ENCODE data around the gene LMTK3.
"Not testable (repeated sequence)": the region's sequence is repeated elsewhere in the genome, so short reads cannot be mapped to it uniquely, and the experiment has no call there.

The LMTK3 gene

DNA sequence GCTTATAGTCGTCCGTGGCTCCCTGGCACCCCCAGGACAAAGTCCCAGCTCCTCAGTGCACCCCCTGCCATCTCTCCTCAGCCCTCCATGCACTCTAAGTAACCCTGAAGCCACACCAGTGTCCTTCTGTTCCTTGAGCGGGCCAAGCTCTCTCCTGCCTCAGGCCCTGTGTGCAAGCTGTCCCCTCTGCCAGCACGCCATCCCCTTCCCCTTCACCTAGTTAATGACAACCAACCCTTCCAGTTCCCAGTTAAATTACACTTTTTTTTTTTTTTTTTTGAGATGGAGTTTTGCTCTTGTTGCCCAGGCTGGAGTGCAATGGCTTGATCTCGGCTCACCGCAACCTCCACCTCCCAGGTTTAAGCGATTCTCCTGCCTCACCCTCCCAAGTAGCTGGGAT lies 23.2 kb downstream of the LMTK3 start:
- not testable (repeated sequence) for DNase-seq (ENCODE audit: low read depth in 2 of 2)

DNA sequence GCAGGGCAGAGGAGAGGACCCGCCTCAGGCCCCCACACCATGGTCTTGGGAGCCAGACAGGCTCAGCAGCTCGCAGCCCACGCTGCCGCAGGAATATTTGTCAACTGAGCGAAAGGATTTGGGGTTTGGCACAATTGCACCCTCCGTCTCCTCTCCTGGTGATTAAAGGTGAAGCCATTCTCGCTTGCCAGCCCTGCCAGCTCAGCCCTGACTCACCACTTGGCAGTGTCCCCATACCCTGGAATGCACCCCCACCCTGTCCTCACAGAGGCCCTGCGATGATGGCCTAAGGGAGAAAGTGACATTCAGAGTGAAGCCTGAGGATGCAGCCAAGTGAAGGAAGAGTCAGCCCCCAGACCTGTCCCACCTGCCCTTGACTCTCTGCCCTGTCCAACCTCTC lies 23.7 kb downstream of the LMTK3 start:
- DNase-seq (ENCODE audit: low read depth in 2 of 2), result no peak

DNA sequence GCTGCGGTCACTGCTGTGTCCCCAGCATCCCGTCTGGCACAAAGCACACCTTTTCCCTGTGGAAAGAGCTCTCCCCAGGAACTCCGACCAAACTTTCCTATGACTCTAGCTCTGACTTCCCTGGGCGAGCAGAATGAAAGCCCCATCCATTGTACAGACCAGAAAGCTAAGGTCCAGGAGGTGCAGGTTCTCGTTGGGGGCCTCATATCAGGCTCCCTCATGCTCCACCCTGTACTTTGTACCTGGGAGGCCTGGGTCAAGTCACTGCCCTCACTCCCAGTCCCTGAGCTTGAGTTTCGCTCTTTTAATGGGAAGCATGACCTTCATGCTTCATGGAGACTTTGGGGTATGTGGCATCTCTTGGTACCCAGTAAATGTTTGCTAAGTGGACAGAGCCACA lies 24.1 kb downstream of the LMTK3 start:
- DNase-seq (ENCODE audit: low read depth in 2 of 2), result no peak

DNA sequence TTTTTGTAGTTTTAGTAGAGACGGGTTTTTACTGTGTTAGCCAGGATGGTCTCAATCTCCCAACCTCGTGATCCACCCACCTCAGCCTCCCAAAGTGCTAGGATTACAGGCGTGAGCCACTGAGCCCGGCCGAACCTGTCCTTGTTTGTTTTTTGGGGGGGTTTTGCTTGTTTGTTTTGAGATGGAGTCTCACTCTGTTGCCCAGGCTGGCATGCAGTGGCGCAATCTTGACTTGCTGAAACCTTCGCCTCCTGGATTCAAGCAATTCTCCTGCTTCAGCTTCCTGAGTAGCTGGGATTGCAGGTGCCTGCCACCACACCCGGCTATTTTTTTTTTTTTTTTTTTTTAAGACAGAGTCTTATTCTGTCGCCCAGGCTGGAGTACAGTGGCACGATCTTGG lies 24.9 kb downstream of the LMTK3 start:
- DNase-seq (ENCODE audit: low read depth in 2 of 2), result not testable (repeated sequence)

DNA sequence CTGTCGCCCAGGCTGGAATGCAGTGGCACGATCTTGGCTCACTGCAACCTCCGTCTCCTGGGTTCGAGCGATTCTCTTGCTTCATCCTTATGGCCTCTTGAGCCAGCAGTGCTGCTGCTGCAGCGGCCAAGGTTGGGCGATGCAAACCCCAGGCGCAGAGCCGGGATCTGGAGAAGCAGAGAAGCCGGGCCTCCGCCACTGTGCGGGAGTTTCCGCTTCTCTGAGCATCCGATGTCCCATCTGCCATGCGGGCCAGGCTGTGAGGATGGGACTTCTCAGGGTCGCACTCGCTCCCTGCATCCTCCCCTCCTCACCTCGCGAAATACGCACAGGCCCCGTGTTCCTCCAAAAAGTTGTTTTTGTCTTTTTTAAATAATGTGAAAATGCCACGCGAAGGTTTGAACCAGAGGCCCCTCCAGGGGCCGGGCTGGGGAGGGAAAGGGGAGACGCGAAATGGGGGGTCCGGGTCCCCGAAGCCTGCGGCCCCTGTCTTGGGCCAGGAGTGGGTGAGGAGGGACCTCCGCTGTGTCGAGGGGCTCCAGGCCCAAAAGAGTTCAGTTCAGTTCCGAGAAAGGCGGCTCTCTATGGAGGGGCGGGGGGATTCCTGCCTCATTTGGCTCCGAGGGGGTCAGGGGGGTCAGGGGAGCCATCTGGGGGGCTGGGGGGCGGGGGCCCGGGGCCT lies 26.6 kb downstream of the LMTK3 start:
- DNase-seq (ENCODE audit: low read depth in 2 of 2), result no peak

DNA sequence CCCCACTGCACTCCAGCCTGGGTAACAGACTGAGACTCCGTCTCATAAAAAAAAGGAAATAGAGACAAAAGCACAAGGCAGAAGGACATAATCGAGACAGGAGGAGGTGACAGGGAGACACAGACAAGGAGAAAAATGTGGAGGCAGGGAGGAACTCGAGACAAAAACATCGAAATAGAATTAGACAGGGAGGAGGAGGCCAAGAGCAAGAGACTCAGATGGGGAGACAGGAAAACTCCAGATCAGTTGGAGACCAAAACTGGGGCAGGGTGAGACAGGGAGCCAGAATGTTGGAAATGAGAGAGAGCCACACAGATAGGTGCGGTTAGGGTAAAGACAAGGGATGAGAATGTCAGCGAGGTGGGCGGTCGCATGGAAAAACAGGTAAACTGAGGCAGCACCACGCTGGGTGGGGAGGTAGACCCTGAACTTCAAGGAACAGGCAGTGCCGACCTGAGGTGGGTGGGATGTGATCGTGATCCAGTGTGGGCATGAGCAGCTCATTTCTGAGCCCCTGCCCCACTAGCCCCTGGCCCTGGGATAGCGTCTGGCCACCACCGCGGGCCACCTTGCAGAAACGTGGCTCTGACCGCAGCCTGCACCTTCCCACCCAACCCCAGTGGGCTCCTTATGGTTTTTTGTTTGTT lies 27.3 kb downstream of the LMTK3 start:
- no peak for DNase-seq (ENCODE audit: low read depth in 2 of 2)

DNA sequence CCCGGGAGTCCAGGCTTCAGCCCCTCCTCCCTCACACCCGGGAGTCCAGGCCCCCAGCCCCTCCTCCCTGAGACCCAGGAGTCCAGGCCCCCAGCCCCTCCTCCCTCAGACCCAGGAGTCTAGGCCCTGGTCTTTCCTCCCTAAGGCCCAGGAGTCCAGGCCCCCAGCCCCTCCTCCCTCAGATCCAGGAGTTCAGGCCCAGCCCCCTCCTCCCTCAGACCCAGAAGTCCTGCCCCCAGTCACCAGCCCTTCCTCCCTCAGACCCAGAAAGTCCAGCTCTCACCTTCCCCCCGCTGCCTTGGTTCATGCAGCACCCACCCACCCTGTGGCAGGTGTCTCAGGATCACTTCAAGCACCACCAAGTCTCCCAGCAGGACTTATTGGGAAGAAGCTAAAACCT lies 28.3 kb downstream of the LMTK3 start:
- no peak for DNase-seq (ENCODE audit: low read depth in 2 of 2)

DNA sequence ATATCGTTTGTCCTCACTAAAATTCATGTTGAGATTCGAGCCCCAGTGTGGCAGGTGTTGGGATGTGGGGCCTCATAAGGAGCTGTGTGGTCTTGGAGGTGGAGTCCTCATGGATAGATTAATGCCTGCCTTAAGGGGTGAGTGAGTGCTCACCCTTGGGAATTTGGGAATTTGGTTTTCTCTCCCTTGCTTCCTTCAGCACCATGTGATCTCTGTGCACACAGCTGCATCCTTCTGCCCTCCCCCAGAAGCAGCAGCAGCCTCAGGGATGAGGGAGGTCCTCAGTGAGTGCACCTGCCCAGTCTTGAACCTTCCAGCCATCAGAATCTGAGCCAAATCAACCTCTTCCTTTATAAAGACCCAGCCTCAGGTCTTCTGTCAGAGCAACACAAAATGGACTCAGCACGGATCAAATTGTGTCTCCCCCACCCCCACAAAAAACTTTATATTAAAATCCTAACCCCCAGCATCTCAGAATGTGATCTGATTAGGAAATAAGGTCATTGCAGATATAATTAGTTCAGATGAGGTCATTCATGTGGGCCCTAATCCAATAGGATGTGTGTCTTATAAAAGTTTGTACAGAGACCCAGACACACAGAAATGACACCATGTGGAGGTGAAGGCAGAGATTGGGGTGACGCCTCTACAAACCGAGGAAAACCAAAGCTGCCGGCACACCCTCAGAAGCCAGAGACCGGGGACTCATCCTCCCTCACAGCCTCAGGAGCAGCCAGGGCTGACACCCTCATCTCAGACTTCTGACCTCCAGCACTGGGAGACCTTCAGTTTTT lies 29.6 kb downstream of the LMTK3 start:
- DNase-seq (ENCODE audit: low read depth in 2 of 2), result no peak

DNA sequence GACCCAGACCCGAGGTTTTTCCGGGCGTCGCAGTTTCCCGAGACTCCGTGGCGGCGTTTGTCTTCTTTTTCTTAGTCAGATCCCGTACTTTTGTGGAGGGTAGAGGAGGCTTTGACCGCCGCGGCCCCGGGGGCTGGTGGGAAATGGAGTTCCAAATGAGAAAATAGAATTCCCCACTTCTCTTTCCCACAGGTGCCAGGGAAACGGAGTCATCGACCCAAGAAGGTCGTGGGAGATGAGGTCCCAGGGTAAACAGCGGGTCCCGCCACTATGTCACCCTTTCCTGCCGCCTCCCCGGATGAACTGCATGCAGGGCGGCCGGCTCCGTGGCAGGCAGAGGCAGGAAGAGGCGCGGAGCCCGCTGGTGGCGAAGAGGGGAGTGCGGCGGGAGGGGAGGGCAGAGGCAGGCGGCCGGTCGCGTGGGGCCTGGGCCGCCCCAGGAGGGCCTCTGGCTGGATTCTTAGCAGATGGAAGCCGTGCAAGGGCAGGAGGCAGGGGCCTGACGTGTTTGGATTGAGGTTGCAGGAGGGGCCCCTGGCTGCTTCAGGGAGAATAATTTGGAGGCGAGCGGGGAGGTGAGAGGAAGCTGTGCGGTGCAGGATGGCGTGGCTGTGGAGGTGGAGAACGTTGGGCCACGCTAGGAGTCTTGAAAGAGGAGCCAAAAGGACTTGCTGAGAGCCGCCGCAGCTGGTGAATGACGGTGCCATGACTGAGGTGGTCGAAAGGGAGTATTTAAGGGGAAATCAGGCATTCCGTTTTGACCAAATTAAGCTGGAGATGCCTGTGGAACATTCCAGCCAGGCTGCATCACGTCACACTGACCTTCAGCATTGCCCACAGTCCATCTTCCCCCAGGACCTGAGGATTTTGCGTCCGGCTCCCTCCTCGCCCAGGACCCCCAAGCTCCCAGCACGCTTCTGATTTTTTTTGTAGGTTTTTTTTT lies 30.8 kb downstream of the LMTK3 start:
- peak; percentile 26 to 44 for DNase-seq (ENCODE audit: low read depth in 2 of 2)

DNA sequence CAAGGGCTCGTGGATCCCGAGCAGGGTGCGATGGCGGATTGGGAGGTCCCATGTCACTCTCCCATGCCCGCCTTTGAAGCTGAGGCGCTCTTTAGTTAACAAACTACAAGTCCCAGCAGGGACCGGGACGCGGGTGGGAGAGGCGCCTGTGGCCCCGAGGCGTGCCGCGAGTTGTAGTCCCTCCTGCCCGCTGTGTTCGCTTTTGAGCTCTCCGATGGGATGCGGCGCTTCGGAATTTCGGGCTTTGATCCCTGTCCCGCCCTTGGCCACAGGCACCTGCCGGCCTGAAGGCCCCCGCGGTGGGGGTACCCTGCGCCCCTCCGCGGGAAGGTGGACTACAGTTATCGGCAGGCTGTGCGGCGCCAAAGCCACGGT lies 31.5 kb downstream of the LMTK3 start:
- no peak for DNase-seq (ENCODE audit: low read depth in 2 of 2)

DNA sequence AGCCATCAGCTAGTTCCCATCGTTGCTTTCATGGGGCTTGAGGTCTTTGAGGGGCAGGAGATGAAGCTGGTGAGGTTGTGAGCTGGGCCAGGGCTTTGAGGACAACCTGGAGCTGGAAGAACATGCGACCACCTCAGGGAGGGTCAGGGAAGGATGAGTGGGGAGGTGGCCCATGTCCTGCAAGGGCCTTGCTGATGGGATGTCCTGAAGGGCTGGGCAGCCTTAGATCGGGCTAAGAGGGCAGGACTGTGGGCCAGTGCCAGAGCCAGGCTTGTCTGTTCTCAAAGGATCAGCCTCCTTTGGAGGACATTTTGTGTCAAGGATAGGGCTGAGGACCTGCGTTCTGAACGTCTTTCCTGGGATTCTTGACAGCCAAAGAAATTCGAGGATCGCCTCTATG lies 31.9 kb downstream of the LMTK3 start:
- no peak for DNase-seq (ENCODE audit: low read depth in 2 of 2)

DNA sequence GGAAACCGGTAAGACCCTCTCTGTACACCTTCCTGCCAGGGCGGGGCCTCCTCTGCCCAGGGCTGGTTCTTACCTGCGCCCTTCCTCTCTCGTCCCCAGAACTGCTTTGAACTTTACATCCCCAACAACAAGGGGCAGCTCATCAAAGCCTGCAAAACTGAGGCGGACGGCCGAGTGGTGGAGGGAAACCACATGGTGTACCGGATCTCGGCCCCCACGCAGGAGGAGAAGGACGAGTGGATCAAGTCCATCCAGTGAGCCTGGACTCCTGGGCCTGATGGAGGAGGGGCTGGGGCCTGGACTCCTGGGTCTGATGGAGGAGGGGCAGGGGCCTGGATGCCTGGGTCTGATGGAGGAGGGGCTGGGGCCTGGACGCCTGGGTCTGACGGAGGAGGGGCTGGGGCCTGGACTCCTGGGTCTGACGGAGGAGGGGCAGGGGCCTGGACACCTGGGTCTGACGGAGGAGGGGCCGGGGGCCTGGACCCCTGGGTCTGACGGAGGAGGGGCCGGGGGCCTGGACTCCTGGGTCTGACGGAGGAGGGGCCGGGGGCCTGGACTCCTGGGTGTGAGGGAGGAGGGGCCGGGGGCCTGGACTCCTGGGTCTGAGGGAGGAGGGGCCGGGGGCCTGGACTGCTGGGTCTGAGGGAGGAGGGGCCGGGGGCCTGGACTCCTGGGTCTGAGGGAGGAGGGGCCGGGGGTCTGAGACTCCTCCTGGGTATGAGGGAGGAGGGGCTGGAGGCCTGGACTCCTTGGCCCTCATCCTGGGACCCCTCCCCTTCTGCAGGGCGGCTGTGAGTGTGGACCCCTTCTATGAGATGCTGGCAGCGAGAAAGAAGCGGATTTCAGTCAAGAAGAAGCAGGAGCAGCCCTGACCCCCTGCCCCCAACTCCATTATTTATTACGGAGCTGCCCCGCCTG lies 33.0 kb downstream of the LMTK3 start:
- no peak for DNase-seq (ENCODE audit: low read depth in 2 of 2)

DNA sequence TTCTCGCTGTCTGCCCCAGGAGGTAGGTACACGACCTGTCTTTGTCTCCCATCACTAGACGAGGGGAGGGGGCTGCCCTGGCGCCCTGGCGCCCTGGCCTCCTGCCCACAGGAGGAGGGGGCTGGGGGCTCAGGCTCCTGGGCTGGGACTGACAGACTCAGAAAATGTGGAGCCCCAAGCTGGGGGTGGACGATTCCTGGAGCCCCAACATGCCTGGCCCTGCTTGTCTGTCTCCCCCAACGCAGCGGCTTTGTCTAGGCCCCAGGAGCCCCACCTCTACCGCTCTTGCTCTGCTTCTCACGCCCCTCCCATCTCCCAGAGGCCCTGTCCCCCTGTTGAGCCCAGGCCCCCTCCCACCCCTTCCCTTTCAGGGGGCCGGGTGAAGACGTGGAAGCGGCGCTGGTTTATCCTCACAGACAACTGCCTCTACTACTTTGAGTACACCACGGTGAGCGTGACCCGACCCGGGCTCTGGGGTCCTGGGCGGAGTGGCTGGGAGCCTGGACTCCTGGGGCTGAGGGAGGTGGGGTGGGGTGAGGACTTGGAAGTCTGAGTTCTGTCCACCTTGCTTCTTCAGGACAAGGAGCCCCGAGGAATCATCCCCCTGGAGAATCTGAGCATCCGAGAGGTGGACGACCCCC lies 33.8 kb downstream of the LMTK3 start:
- no peak for DNase-seq (ENCODE audit: low read depth in 2 of 2)

DNA sequence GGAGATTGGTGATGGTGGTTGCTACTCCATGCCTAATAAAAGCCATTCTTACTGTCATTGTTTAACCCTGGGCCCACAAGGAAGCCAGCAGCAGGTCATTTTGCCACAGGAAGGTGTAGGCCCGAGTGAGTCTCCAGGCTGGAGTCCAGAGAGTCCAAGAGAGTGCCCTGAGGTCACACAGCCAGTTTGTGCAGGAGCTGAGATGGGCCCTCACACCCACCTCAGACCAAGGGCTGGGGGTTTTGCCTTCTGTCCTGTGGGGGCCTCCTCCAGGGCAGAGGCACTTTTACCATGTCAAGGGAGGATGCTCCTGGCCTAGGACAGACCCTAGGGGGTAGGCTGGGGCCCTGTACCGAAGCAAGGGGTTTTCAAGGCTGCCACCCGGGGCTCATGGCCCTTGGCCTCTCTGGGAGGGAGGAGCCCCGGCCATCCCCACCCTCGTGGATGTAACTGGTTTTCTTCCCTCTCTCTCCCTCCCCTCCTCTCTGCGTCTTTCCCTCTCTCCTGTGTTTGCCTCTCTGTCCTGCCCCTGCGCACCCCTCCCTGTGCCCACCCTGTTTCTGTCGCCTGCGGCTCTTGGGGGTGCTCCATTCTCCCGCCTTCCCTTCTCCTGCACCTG lies 34.5 kb downstream of the LMTK3 start:
- DNase-seq (ENCODE audit: low read depth in 2 of 2), result no peak

DNA sequence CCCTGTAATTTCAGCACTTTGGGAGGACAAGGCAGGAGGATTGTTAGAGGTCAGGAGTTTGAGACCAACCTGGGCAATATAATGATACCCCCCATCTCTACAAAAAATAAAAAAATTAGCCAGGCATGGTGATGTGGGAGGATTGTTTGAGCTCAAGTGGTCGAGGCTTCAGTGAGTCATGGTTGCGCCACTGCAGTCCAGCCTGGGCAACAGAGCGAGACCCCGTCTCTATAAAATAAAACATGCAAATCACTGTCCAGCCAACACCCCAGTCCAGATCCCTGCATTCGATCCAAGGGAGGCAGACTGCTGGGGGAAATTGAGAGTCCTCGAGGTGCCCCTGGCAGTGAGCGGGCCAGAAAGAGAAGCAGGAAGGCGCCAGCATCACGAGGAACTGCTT lies 35.5 kb downstream of the LMTK3 start:
- DNase-seq (ENCODE audit: low read depth in 2 of 2), result no peak

DNA sequence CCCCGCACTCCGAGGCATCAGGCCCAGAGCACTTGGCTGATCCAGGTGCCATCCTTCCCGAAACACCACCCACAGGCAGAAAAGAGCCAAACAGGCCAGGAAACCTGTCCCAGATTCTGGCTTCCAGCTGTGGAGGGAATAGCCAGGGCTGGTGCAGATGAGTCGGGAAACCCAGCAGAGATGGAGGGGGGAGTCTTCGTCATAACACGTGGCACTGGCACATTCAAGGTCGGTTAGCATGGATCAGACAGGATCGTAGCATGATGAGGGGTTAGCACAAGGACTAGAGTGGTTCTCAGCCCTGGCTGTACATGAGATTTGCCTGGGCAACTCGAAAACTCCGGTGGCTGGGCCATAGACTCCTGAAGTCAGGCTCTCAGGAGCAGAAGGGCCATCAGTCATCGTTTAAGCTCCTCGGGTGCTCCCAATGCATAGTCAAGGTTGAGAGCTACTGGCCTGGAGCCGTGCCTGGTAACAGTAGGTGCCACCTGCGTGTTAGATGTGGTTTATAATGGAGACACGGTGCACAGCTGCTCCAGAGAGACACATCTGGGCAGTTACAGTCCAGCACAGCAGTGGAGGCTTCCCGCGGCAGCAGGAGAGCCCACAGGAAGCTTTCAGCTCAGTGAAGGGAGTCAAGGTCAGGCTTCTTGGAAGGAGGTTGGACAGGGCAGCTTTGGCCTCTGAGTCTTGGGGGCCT lies 36.1 kb downstream of the LMTK3 start:
- no peak for DNase-seq (ENCODE audit: low read depth in 2 of 2)

DNA sequence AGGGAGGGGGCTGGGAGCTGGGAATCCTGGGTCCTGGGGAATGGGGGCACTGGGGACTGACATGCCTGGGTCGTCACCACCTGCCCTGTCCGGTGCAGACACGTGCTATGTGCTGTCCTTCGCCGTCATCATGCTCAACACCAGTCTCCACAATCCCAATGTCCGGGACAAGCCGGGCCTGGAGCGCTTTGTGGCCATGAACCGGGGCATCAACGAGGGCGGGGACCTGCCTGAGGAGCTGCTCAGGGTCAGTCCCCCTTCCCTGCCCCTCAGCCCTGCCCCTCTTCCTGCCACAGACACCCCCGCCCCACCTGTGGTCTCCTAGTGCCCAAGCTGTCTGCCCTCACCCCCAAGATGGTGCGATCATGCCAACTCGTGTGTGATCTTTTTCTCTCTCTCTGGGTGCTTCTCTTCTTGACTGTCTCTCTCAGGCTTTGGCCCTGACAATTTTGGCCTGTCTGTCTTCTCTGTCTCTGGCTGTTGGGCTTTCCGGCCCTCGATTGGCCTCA lies 37.5 kb downstream of the LMTK3 start:
- no peak for DNase-seq (ENCODE audit: low read depth in 2 of 2)

DNA sequence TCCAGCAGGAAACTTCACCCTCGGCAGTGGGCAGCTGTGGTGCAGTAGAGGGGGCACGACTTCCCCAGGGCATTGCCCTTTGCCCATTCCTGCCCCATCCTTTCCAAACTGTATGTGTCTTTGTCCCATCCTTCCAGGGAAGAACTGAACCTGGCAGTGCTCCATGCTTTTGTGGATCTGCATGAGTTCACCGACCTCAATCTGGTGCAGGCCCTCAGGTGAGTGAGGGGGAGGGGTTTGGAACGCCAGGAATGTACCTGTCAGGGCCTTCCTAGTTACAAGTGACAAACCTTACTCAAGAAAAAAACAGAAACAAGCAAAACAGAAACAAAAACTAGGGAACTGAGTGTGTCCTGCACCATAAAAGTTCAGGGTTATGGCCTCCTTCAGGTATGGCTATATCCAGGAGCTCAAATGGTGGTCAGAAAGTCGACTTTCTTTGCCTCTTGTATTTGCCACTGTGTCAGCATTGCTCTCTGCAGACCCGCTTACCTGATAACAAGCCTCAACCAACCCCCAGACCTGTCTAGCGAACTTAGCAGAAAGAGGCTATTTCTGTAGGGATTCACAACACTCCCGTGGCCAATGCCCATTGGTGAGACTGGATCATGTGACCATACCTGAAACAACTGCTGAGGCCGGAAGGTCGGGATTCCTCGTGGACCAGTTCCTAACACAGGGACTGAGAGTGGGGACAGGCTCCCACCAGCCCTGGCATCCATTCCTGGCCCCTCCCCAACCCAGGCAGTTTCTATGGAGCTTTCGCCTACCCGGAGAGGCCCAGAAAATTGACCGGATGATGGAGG lies 38.3 kb downstream of the LMTK3 start:
- DNase-seq (ENCODE audit: low read depth in 2 of 2), result no peak

Data from stimulated activated CD4-positive, alpha-beta T cell treated with anti-CD3 and anti-CD28 coated beads, Interleukin-12 subunit alpha, Interleukin-12 subunit beta, amount 100 ng/mL, for 24 hours (primary cell).